Fibroblast of villous mesenchyme (primary cell): Measurements from ENCODE around the gene NECTIN2. TPM values are rescaled to one million over a fixed set of nuclear protein-coding genes. Genes with fewer than 3 reads are reported as not detected.

ENCODE experiments used
- DNase-seq: peaks from one replicate; pipeline ENCODE4 v3.0.0-alpha.2; 2010; ENCODE audit warnings: low read depth
- H3K4me3 ChIP-seq: 2 replicates; pipeline ENCODE4 v1.5.1; 2011; ENCODE audit warnings: low read depth, mild to moderate bottlenecking, low read length
- total RNA-seq: library from RNA; depleted of rRNA; stranded (reverse); fragments of >200 nt; gene quantifications from 2 replicates; pipeline ENCODE4 v1.2.3, GENCODE V29; 2012
- TF ChIP-seq, protein P1 (sequence below): IDR thresholded peaks from 2 replicates; pipeline ENCODE4 v1.5.1; 2012; ENCODE audit warnings: low read depth, mild to moderate bottlenecking, low read length; ENCODE audit not compliant: insufficient read depth

The NECTIN2 gene
- total RNA-seq, 1 donor = 134 TPM

DNA sequence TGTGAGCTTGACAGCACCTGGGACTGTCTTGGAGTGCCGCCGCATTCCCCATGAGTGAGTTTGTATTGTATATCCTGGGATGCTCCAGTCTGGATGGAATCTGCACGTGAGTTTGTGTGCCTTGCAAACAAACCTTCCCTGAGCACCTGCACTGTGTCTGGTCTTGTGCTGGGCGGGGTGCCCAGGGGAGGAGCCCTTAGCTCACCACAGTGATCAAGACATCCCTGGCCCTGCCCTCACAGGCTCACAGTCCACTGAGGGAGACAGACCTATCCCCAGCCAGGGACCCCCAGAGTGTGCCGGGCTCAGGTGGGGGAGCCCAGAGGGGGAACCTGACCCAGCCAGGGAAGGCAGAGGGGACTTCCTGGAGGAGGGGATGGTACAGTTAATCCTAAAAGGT, 38.9 kb upstream of the NECTIN2 start:
- TF ChIP-seq, protein P1, sequence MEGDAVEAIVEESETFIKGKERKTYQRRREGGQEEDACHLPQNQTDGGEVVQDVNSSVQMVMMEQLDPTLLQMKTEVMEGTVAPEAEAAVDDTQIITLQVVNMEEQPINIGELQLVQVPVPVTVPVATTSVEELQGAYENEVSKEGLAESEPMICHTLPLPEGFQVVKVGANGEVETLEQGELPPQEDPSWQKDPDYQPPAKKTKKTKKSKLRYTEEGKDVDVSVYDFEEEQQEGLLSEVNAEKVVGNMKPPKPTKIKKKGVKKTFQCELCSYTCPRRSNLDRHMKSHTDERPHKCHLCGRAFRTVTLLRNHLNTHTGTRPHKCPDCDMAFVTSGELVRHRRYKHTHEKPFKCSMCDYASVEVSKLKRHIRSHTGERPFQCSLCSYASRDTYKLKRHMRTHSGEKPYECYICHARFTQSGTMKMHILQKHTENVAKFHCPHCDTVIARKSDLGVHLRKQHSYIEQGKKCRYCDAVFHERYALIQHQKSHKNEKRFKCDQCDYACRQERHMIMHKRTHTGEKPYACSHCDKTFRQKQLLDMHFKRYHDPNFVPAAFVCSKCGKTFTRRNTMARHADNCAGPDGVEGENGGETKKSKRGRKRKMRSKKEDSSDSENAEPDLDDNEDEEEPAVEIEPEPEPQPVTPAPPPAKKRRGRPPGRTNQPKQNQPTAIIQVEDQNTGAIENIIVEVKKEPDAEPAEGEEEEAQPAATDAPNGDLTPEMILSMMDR = no peak
- no peak for DNase-seq

GRCh38 chr19:44807652-44808462, 38.2 kb upstream of the NECTIN2 start:
- H3K4me3 ChIP-seq = no peak overlapping the region
- TF ChIP-seq, protein P1 = peak; percentile 61
- DNase-seq = peak; percentile 50

More for the DNA sequence above, 38.9 kb upstream of the NECTIN2 start:
- no peak overlapping the region for H3K4me3 ChIP-seq

- TF ChIP-seq, protein P1 = no peak
- DNase-seq = peak; percentile 72
Observed at GRCh38 chr19:44808463-44809371, 37.4 kb upstream of the NECTIN2 start, which contains the start of gene BCAM. TSS of gene BCAM (plus strand) at chr19:44809103. CDS start at chr19:44809125, 22 bp downstream.

GRCh38 chr19:44809577-44810233, 36.4 kb upstream of the NECTIN2 start:
- TF ChIP-seq, protein P1 = no peak
- H3K4me3 ChIP-seq = peak overlapping the region; percentile 69
- no peak for DNase-seq

More at GRCh38 chr19:44808463-44809371, 37.4 kb upstream of the NECTIN2 start, which contains the start of gene BCAM:
- peak within 1 kb of the TSS; percentile 69 for H3K4me3 ChIP-seq

DNA sequence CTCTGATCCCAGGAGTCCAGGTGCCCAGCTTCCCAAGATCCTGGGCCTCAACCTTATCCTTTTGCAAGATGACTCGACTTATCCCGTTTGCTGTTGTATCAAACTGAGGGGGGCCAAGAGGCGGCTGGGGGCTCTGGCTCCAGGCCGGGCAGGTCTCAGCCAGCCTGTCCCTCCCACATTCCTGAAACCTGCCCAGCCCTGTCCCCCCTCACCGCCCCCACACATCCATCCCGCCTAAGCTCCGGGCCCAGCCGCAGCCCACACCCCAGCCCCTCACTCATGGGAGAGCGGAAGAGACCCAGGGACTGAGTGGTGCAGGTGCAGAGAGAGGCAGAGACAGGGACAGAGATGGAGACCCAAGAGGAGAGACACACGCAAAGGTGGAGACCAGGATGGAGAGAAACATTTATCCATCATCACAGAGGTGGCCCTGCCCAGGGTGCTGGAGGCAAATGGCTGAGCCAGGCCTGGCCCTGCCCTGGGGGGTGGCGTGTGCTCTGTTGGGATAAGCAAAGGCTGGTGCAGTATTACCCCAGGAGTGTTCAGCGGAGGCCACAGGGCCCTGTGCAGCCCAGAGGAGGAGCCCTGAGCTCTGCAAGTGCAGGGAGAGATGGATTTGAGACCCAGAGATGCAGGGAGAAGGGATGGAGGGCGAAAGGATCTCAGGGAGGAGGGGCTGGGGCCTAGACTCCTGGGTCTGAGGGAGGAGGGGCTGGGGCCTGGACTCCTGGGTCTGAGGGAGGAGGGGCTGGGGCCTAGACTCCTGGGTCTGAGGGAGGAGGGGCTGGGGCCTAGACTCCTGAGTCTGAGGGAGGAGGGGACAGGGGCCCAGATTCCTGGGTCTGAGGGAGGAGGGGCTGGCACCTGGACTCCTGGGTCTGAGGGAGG, 35.6 kb upstream of the NECTIN2 start:
- DNase-seq = no peak
- TF ChIP-seq, protein P1 = no peak
- no peak overlapping the region for H3K4me3 ChIP-seq

DNA sequence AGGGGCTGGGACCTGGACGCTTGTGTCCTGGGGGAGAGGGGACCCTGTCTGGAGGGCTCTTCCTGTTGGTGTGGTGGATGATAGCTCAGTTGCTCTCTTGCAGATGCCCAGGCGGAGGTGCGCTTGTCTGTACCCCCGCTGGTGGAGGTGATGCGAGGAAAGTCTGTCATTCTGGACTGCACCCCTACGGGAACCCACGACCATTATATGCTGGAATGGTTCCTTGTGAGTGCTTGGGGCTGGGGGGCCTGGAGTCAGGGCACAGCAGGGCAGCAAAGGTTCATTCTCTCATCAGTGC, 35.0 kb upstream of the NECTIN2 start:
- TF ChIP-seq, protein P1 = no peak

More for the DNA sequence above, 35.0 kb upstream of the NECTIN2 start:
- H3K4me3 ChIP-seq = no peak overlapping the region
- DNase-seq = no peak
